T-cell (primary cell): ENCODE results near the gene CACNB1. TPM values are rescaled to one million over a fixed set of nuclear protein-coding genes. Genes with fewer than 3 reads are reported as not detected.

ENCODE experiments used
- ATAC-seq, 4 experiments: fragments of 200-7000 bp in 3 of 4; fragments of 150-1000 bp in 1 of 4; cut with Tn5 transposase; replicated peaks in 1 of 4; 1 replicate in 3 of 4; 2 replicates in 1 of 4; pipeline ENCODE4 v1.10.0; 2021; ENCODE audit warnings: moderate library complexity in 3 of 4, mild to moderate bottlenecking in 2 of 4, moderate number of reproducible peaks in 1 of 4
- CTCF ChIA-PET, 2 donors: fragments of 300-600 bp; sonication (Branson Sonifier 250); formaldehyde crosslinking; loops; one replicate each; lab custom pipeline; 2022; ENCODE audit warnings: antibody characterized with exemption in 2 of 2; lab: Charles Lee
- POLR2A ChIA-PET, 2 donors: fragments of 300-600 bp; sonication (Branson Sonifier 250); formaldehyde crosslinking; loops; one replicate each; lab custom pipeline; 2022; ENCODE audit warnings: antibody characterized with exemption in 2 of 2; lab: Charles Lee
- DNase-seq, 35 experiments: peaks; one replicate each; pipeline versions ENCODE4 v3.0.0 to v3.0.0-alpha.2; 2013 to 2023
- H3K27ac ChIP-seq: one replicate; pipeline ENCODE4 v1.5.1; 2013; ENCODE audit warnings: low read length
- H3K27me3 ChIP-seq, 2 experiments: replicated peaks in 1 of 2; 1 replicate in 1 of 2; 2 replicates in 1 of 2; pipeline versions ENCODE4 v1.6.1 to v1.7.0; 2013; ENCODE audit warnings: low read length in 1 of 2, mixed read lengths in 1 of 2; ENCODE audit not compliant: control insufficient read depth in 2 of 2, insufficient read depth in 2 of 2; ENCODE audit errors: extremely low read depth in 1 of 2
- H3K36me3 ChIP-seq, 2 donors: 1 replicate in 1 of 2; 2 replicates in 1 of 2; pipeline versions ENCODE4 v1.6.1 to v1.7.0; 2013; ENCODE audit warnings: low read length in 1 of 2; ENCODE audit not compliant: control insufficient read depth in 2 of 2, insufficient read depth in 1 of 2; ENCODE audit errors: extremely low read depth in 1 of 2
- H3K4me1 ChIP-seq, 2 experiments: 1 replicate in 1 of 2; 2 replicates in 1 of 2; pipeline versions ENCODE4 v1.6.1 to v1.7.0; 2013; ENCODE audit warnings: low read length in 2 of 2, mixed read lengths in 1 of 2; ENCODE audit not compliant: insufficient read depth in 2 of 2, control insufficient read depth in 1 of 2; ENCODE audit errors: extremely low read depth in 1 of 2
- H3K4me3 ChIP-seq, 2 donors: 1 replicate in 1 of 2; 2 replicates in 1 of 2; pipeline versions ENCODE4 v1.5.1 to v1.7.0; 2013; ENCODE audit warnings: mild to moderate bottlenecking in 2 of 2, low read length in 1 of 2, moderate library complexity in 1 of 2; ENCODE audit not compliant: control insufficient read depth in 1 of 2; ENCODE audit errors: extremely low read depth in 1 of 2
- H3K9me3 ChIP-seq: 2 replicates; pipeline ENCODE4 v1.7.0; 2013
- H3K27ac Mint-ChIP-seq, 2 donors: one replicate each; pipeline ENCODE4 v1.8.0; 2020 to 2021; ENCODE audit warnings: mild to moderate bottlenecking in 2 of 2, mixed read lengths in 2 of 2
- H3K27me3 Mint-ChIP-seq, 2 donors: one replicate each; pipeline ENCODE4 v1.8.0; 2021 to 2022; ENCODE audit warnings: mixed read lengths in 2 of 2
- H3K36me3 Mint-ChIP-seq: one replicate; pipeline ENCODE4 v1.8.0; 2021; ENCODE audit warnings: mixed read lengths
- H3K4me1 Mint-ChIP-seq, 3 donors: one replicate each; pipeline ENCODE4 v1.8.0; 2020 to 2022; ENCODE audit warnings: mixed read lengths in 3 of 3, mild to moderate bottlenecking in 1 of 3
- H3K4me3 Mint-ChIP-seq, 3 donors: one replicate each; pipeline ENCODE4 v1.8.0; 2020 to 2022; ENCODE audit warnings: mild to moderate bottlenecking in 3 of 3, mixed read lengths in 3 of 3, moderate library complexity in 3 of 3
- H3K9me3 Mint-ChIP-seq, 3 donors: one replicate each; pipeline ENCODE4 v1.8.0; 2020 to 2022; ENCODE audit warnings: mixed read lengths in 3 of 3
- WGBS: methylation state at CpG from one replicate; pipeline ENCODE4 v1.1.5; 2013; ENCODE audit warnings: missing lambda C conversion rate; ENCODE audit not compliant: insufficient coverage; 5-methylcytosine and 5-hydroxymethylcytosine counted together
- total RNA-seq, 35 experiments: library from RNA in 6 of 35; stranded (reverse) in 6 of 35; fragments of 120-200 nt in 1 of 35; gene quantifications; one replicate each; pipeline versions ENCODE4 v1.2.1 to v1.2.4 and lab custom pipeline; 2013 to 2026

CACNB1 gene
- total RNA-seq, 5 donors from 2014 or later (not counting 1 experiment from before 2014, with no cell fraction given) = 10.8 to 23.2 (median 21.4) TPM

GRCh38 chr17:39181303-39181702 lies 16.2 kb downstream of the CACNB1 start:
- no peaks in the 10 kb centered on the region for H3K4me1 ChIP-seq
- ChIA-PET CTCF (no interaction called here), POLR2A (interaction anchor here in 1 of 2 donors (0.7 kb wide), 1 partner anchor 397 kb away, joined by 12 read pairs; no protein-coding TSS in a partner anchor)
- H3K4me3 ChIP-seq = no peak overlapping the region
- H3K36me3 Mint-ChIP-seq = peaks cover 32% of the 10 kb centered on the region
- ATAC-seq (no peak), DNase-seq (no peak)
- no peaks in the 10 kb centered on the region for H3K9me3 ChIP-seq
- no peaks in the 10 kb centered on the region for H3K4me1 Mint-ChIP-seq
- no peaks in the 10 kb centered on the region for H3K27me3 ChIP-seq
- no peak overlapping the region for H3K4me3 Mint-ChIP-seq
- no peaks in the 10 kb centered on the region for H3K9me3 Mint-ChIP-seq
- WGBS = 100% methylated on average over 2 of the region's 5 CpGs
- H3K36me3 ChIP-seq = peaks cover 11 to 46% of the 10 kb centered on the region in 2 donors
- H3K27me3 Mint-ChIP-seq = no peaks in the 10 kb centered on the region
- no peak overlapping the region for H3K27ac ChIP-seq
- no peak overlapping the region for H3K27ac Mint-ChIP-seq

- Mint-ChIP-seq H3K27ac (no peak overlapping the region), H3K9me3 (no peaks in the 10 kb centered on the region), H3K36me3 (peaks cover 21% of the 10 kb centered on the region), H3K4me3 (no peak overlapping the region), H3K4me1 (peaks cover 2 to 7% (median 4%) of the 10 kb centered on the region in 3 donors), H3K27me3 (no peaks in the 10 kb centered on the region)
- DNase-seq (no peak), ATAC-seq (no peak)
- no peaks in the 10 kb centered on the region for H3K9me3 ChIP-seq
- POLR2A ChIA-PET = interaction anchor here (0.5 to 0.6 kb wide), 2 partner anchors 8 to 268 kb away, joined by 7 to 10 read pairs; no protein-coding TSS in a partner anchor
- no peaks in the 10 kb centered on the region for H3K27me3 ChIP-seq
- H3K4me3 ChIP-seq = no peak overlapping the region
- H3K36me3 ChIP-seq = peaks cover 11 to 31% of the 10 kb centered on the region in 2 donors
- H3K27ac ChIP-seq = no peak overlapping the region
- H3K4me1 ChIP-seq = peaks cover 0 to 7% of the 10 kb centered on the region in 2 experiments
- CTCF ChIA-PET = interaction anchor here (0.7 to 1.5 kb wide), 4 partner anchors 14 to 240 kb away, joined by 3 to 4 read pairs (median 3); no protein-coding TSS in a partner anchor
- WGBS = 97% methylated on average over 3 of the region's 4 CpGs
Measured at GRCh38 chr17:39178536-39178935, 18.9 kb downstream of the CACNB1 start.

- ATAC-seq = no peak
- ChIA-PET CTCF (interaction anchor here in 1 of 2 donors (1.1 to 1.5 kb wide), 2 partner anchors 13 to 194 kb away, joined by 3 to 4 read pairs; no protein-coding TSS in a partner anchor), POLR2A (no interaction called here)
- Histone ChIP-seq H3K27me3 (no peaks in the 10 kb centered on the region), H3K9me3 (no peaks in the 10 kb centered on the region), H3K27ac (no peak overlapping the region), H3K4me3 (no peak overlapping the region), H3K36me3 (peaks cover 11 to 21% of the 10 kb centered on the region in 2 donors), H3K4me1 (peaks cover 0 to 19% of the 10 kb centered on the region in 2 experiments)
- Mint-ChIP-seq H3K27ac (no peak overlapping the region), H3K4me1 (peaks cover 11 to 16% (median 16%) of the 10 kb centered on the region in 3 donors), H3K9me3 (no peaks in the 10 kb centered on the region), H3K36me3 (peaks cover 12% of the 10 kb centered on the region), H3K4me3 (no peak overlapping the region), H3K27me3 (peaks cover 0 to under 1% of the 10 kb centered on the region in 2 donors)
- WGBS = 97% methylated on average over 12 of the region's 12 CpGs
- DNase-seq = no peak
Measured at GRCh38 chr17:39177256-39177655, 20.2 kb downstream of the CACNB1 start.

GRCh38 chr17:39175695-39176093 lies 21.8 kb downstream of the CACNB1 start:
- ChIA-PET POLR2A (interaction anchor here (0.6 kb wide), 2 partner anchors 8 to 176 kb away, joined by 3 to 6 read pairs; no protein-coding TSS in a partner anchor), CTCF (interaction anchor here (0.6 to 3.8 kb wide), 7 partner anchors 10 to 387 kb away, joined by 3 to 50 read pairs (median 4); partner anchors contain the start of gene ARL5C (in 1 of the 2))
- H3K27ac Mint-ChIP-seq = no peak overlapping the region
- Histone ChIP-seq H3K9me3 (no peaks in the 10 kb centered on the region), H3K27me3 (no peaks in the 10 kb centered on the region), H3K27ac (no peak overlapping the region), H3K36me3 (peaks cover 8 to 18% of the 10 kb centered on the region in 2 donors), H3K4me1 (peaks cover 0 to 21% of the 10 kb centered on the region in 2 experiments), H3K4me3 (no peak overlapping the region)
- no peak overlapping the region for H3K4me3 Mint-ChIP-seq
- 90% methylated on average over 10 of the region's 10 CpGs for WGBS
- H3K36me3 Mint-ChIP-seq = peaks cover 12% of the 10 kb centered on the region
- DNase-seq = no peak
- peaks cover 0 to 2% of the 10 kb centered on the region in 2 donors for H3K27me3 Mint-ChIP-seq
- no peak for ATAC-seq
- H3K4me1 Mint-ChIP-seq = peaks cover 11 to 20% (median 16%) of the 10 kb centered on the region in 3 donors
- H3K9me3 Mint-ChIP-seq = no peaks in the 10 kb centered on the region

- POLR2A ChIA-PET = interaction anchor here (0.6 kb wide), 2 partner anchors 25 to 176 kb away, joined by 4 to 6 read pairs; no protein-coding TSS in a partner anchor
- WGBS = 65% methylated on average over 27 of the region's 35 CpGs
- H3K4me1 Mint-ChIP-seq = peaks cover 11 to 20% (median 16%) of the 10 kb centered on the region in 3 donors
- peaks cover 0 to under 1% of the 10 kb centered on the region in 2 experiments for H3K27me3 ChIP-seq
- ATAC-seq (peak; percentile 81 to 93 (median 85)), DNase-seq (peak; percentile 46 to 93 (median 75))
- H3K4me1 ChIP-seq = peaks cover 0 to 21% of the 10 kb centered on the region in 2 experiments
- CTCF ChIA-PET = interaction anchor here (0.6 to 3.8 kb wide), 16 partner anchors 9 to 386 kb away, joined by 3 to 50 read pairs (median 4); partner anchors contain the start of gene ARL5C (in 1 of the 2)
- H3K4me3 ChIP-seq = no peak overlapping the region
- H3K9me3 Mint-ChIP-seq = no peaks in the 10 kb centered on the region
- H3K4me3 Mint-ChIP-seq = no peak overlapping the region
- peaks cover 0 to 2% of the 10 kb centered on the region in 2 donors for H3K27me3 Mint-ChIP-seq
- H3K36me3 Mint-ChIP-seq = peaks cover 12% of the 10 kb centered on the region
- H3K27ac Mint-ChIP-seq = no peak overlapping the region
- no peaks in the 10 kb centered on the region for H3K9me3 ChIP-seq
- H3K27ac ChIP-seq = no peak overlapping the region
- peaks cover 8 to 18% of the 10 kb centered on the region in 2 donors for H3K36me3 ChIP-seq
Measured at GRCh38 chr17:39174920-39175694, 22.4 kb downstream of the CACNB1 start.
